GM12864 (cell line): ENCODE results near the gene SBNO2.

Experiments used
- DNase-seq: peaks from one replicate; pipeline ENCODE4 v3.0.0-alpha.2; 2011; ENCODE audit warnings: low read depth
- H3K4me3 ChIP-seq: 2 replicates; pipeline ENCODE4 v1.5.1; 2011; ENCODE audit warnings: mild to moderate bottlenecking, low read depth, low read length, control low read depth
- CTCF ChIP-seq: IDR thresholded peaks from 2 replicates; pipeline ENCODE4 v1.5.1; 2011; ENCODE audit warnings: low read depth, mild to moderate bottlenecking, moderate library complexity, low read length, control low read depth, inconsistent platforms; ENCODE audit errors: missing control alignments

Gene SBNO2

DNA sequence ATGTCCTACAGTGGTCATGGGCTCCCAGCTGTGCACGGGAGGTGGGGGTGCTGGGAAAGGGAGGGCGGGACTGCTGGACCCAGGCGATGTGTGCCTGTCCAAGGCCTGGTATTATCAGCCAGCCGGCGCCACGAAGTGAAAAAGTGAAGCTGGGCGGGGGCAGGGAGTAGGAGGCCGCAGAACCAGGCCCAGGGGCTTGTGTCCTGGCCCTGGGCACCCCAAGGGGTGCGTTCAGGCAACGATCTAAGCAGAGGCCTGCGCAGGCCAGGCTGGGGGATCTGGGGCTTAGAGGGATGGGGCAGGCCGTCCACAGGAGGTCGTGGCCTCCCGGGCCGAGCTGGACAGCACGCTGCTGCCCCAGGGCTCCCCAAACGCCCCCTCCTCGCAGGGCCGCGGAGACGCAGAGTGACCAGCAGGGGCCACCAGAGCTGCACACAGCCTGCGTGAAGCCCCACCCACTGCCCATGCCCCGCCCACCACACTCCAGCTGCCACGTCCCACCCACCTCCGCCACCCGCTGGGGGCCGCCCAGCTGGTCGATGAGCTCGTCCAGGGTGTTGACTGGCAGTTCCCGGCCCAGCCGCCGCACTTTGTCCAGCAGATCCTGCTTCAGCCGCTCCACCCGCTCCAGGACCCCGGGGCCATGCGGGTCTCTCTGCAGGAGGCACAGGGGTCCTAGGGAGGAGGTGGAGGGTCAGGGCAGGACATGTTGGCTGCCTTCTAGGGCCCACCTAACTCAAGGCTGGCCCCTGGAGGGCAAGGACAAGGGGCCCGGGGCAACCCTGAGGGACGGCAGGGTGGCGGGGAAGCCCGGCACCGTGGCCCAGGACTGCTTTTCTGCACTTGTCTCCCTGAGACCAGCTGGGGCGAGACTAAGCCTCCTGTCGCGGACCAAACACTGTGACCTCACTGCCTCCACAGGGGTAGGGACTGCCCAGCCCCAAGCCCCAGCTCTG, 60.8 kb downstream of the SBNO2 start:
- DNase-seq, result peak; percentile 56
- H3K4me3 ChIP-seq, result no peak overlapping the region
- TF ChIP-seq CTCF, result peak; percentile 84

DNA sequence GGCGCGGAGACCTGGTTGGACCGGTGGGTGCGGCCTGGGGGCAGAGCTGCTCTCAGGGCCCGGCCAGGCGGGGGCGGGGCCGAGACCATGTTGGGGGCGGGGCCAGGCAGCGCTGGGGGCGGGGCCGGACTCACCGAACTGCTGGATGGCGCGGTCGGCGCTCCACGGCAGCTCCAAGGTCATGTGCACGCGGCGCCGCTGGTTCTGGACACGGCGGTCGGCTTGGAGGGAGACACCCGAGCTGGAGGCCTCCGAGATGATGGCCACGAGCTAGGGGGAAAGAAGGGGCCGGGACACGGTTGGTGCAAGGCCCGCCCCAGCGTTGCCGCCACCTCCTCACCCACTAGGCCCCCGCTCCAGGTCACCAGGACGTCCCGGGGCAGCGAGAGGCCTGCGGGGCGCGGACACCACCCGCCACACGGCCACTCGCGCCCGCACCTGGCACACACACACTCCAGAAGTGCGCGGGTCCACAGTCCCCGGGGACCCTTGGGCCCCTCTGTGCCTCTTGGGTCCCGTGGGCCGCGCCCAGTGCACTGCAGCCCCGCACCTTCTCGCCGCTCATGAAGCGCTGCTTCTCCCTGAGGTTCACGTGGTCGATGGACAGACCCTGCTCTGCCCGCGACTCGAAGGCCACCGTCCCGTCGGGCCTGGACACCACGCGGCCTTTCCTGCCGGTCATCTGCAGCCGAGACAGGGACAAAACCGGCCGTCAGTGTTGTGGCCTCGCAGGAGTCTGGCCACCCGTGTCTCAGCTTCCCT, 61.6 kb downstream of the SBNO2 start:
- no peak overlapping the region for H3K4me3 ChIP-seq
- TF ChIP-seq CTCF, result no peak
- DNase-seq, result no peak

DNA sequence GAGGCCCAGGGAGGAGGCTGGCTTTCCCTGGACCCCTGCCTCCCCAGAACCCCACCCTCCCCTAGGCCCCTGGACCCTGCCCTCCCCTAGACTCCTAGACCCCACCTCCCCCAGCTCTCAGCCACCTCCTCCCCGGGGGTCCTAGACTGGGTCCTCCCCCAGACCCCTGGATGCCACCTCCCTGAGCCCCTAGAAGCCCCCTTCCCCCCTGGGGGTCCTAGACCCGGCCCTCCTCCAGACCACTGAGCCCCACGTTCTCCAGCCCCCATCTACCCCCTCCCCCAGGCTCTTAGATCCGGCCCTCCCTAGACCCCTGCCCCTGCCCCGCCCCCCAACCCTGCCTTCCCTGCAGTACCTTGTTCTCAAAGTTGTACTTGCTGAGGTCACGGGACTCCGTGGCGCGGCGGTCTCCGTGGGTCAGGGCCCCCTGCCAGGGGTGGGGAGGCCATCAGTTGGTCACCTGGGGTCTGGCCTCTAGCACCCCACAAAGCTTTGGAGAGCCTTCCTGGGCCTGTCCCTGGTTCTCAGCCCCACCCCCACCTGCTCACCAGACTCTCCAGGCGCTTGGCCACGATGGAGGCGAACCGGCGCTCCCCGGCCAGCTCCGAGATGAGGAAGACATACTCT, 62.3 kb downstream of the SBNO2 start:
- no peak for DNase-seq
- no peak for TF ChIP-seq CTCF
- H3K4me3 ChIP-seq, result no peak overlapping the region

DNA sequence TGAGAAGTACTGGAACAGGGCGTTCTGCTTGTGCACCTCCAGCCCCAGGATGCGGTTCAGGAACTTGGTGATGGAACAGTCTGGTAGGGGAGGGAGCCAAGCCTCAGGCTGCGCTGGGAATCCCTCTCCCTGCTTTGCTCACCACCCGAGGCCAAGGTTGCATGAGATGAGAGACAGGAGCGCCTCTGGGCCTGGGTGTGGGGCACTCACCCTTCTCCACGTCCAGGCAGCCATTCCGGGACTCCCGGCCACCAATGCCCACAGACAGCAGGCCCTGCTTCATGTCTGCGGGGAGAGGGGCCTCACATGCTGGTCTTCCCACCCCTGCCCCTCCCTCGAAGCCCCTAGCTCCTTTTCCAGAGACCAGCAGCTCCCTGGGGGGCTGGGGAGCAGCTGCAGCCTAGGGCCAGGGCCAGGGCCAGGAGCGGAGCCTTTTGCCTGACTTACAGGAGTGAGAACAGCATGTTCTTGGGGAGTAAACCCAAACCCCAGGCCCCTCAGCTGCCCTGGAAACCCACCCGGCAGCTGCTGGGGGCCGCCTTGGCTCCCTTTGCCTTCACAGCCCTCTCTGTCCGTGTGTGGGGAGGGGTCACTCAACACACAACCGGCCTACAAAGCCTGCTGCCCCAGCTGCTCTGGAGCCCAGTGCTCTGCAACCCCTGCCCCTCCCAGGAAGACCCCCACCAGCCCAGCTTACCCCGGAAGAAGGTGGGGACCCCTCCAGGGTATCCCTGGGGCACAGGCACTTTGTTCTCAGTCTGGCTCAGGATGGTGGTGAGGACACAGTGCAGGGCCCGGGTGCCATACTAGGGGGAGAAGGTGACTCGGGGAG, 63.0 kb downstream of the SBNO2 start:
- H3K4me3 ChIP-seq, result no peak overlapping the region
- DNase-seq, result no peak
- TF ChIP-seq CTCF, result no peak

GRCh38 chr19:1109697-1110671, 64.1 kb downstream of the SBNO2 start:
- DNase-seq, result no peak
- H3K4me3 ChIP-seq, result no peak overlapping the region
- no peak for TF ChIP-seq CTCF
